GM12878 (cell line): ENCODE data around the gene VN1R5.

Source experiments
- CTCF ChIP-seq, 3 experiments: IDR thresholded peaks in 2 of 3; conservative IDR thresholded peaks in 1 of 3; 2 replicates each; pipeline ENCODE4 v1.5.1; 2011; ENCODE audit warnings: low read depth in 3 of 3, low read length in 3 of 3, mild to moderate bottlenecking in 3 of 3, control low read depth in 2 of 3, moderate library complexity in 2 of 3, inconsistent platforms in 1 of 3, mixed read lengths in 1 of 3; ENCODE audit not compliant: control insufficient read depth in 2 of 3, insufficient read depth in 1 of 3; ENCODE audit errors: extremely low read depth in 1 of 3
- EP300 ChIP-seq, 2 experiments: fragments of 150-350 bp in 1 of 2; IDR thresholded peaks; 2 replicates each; pipeline ENCODE4 v1.6.1; 2011 to 2012; ENCODE audit warnings: low read depth in 2 of 2, low read length in 2 of 2, borderline replicate concordance in 1 of 2, improper control_type of control experiment in 1 of 2, inconsistent platforms in 1 of 2; ENCODE audit not compliant: control insufficient read depth in 1 of 2
- HDAC2 ChIP-seq: fragments of 200-600 bp; sonication (generic); IDR thresholded peaks from 2 replicates; pipeline ENCODE4 v1.6.1; 2017
- MTA2 ChIP-seq: fragments of 450-650 bp; IDR thresholded peaks from 2 replicates; pipeline ENCODE4 v1.6.1; 2016; ENCODE audit warnings: low read depth, mild to moderate bottlenecking, moderate library complexity
- POLR2A ChIP-seq: IDR thresholded peaks from 2 replicates; pipeline ENCODE4 v1.6.1; 2011; ENCODE audit warnings: low read depth, mild to moderate bottlenecking, low read length
- POLR2AphosphoS5 ChIP-seq: IDR thresholded peaks from 2 replicates; pipeline ENCODE4 v1.6.1; 2011; ENCODE audit warnings: mild to moderate bottlenecking, low read length, inconsistent platforms
- RAD51 ChIP-seq: fragments of 450-650 bp; IDR thresholded peaks from 2 replicates; pipeline ENCODE4 v1.6.1; 2016; ENCODE audit warnings: moderate library complexity, mild to moderate bottlenecking, inconsistent platforms
- RFX5 ChIP-seq: IDR thresholded peaks from 2 replicates; pipeline ENCODE4 v1.6.1; 2011; ENCODE audit warnings: low read depth, low read length, improper control_type of control experiment
- SIN3A ChIP-seq: IDR thresholded peaks from 2 replicates; pipeline ENCODE4 v1.6.1; 2012; ENCODE audit warnings: low read depth, low read length, improper control_type of control experiment
- SMC3 ChIP-seq: IDR thresholded peaks from 2 replicates; pipeline ENCODE4 v1.6.1; 2011; ENCODE audit warnings: low read length, improper control_type of control experiment, borderline replicate concordance
- ZBTB4 ChIP-seq: fragments of 450-650 bp; formaldehyde crosslinking; IDR thresholded peaks from 2 replicates; pipeline ENCODE4 v1.4.0; 2022; ENCODE audit warnings: mild to moderate bottlenecking, moderate library complexity

- no peak for TF ChIP-seq ZBTB4 (CRISPR knock-in tag)
- TF ChIP-seq CTCF (IDR thresholded peaks at IDR 0.05 in 2 of 3, conservative IDR thresholded peaks at IDR 0.05 in 1 of 3; ENCODE audit: control insufficient read depth in 2 of 3, extremely low read depth in 1 of 3, insufficient read depth in 1 of 3, low read depth in 3 of 3, low read length in 3 of 3): no peak
- TF ChIP-seq POLR2AphosphoS5: no peak
- no peak for TF ChIP-seq HDAC2
- TF ChIP-seq SIN3A: no peak
- TF ChIP-seq SMC3: no peak
- TF ChIP-seq RAD51: no peak
- TF ChIP-seq EP300 (IDR thresholded peaks at IDR 0.05; ENCODE audit: borderline replicate concordance in 1 of 2, control insufficient read depth in 1 of 2, low read depth in 2 of 2, low read length in 2 of 2): no peak
- TF ChIP-seq MTA2: no peak
- TF ChIP-seq RFX5: no peak
- TF ChIP-seq POLR2A: no peak
These were observed 34.7 kb downstream of the VN1R5 start for GRCh38 chr1:247290576-247290975.
